Endothelial cell of umbilical vein (primary cell): ENCODE measurements around the gene PRSS33. TPM values are rescaled to one million over a fixed set of nuclear protein-coding genes. Genes with fewer than 3 reads are reported as not detected.

Source experiments
- BruUV-seq: library from RNA; stranded (reverse); fragments of 400-500 nt; replicated peaks from 2 replicates; lab custom pipeline; 2021; lab: Mats Ljungman, UMichigan
- CTCF ChIA-PET: fragments of 300-600, 350-600 bp; sonication (Branson Sonifier 250); formaldehyde crosslinking; loops from one replicate; lab custom pipeline; 2021; ENCODE audit warnings: antibody characterized with exemption, inconsistent platforms; lab: Charles Lee
- POLR2A ChIA-PET: fragments of 300-600, 350-600 bp; sonication (Branson Sonifier 250); formaldehyde crosslinking; loops from one replicate; lab custom pipeline; 2021; ENCODE audit warnings: antibody characterized with exemption, inconsistent platforms; lab: Charles Lee
- DNase-seq: peaks from one replicate; pipeline ENCODE4 v3.0.0-alpha.2; 2011; ENCODE audit warnings: low read depth, low spot score
- FAIRE-seq: peaks from 2 replicates; lab custom pipeline; 2011; peaks lifted over from hg19 to GRCh38; lab: Jason Lieb, UNC
- H2AFZ ChIP-seq: 2 replicates; pipeline ENCODE4 v1.6.0; 2012; ENCODE audit warnings: low read depth, low read length, control low read depth, inconsistent platforms
- H3K27ac ChIP-seq: 2 replicates; pipeline ENCODE4 v1.5.1; 2011; ENCODE audit warnings: low read depth, mild to moderate bottlenecking, control low read depth, low read length, moderate library complexity; ENCODE audit not compliant: insufficient read depth
- H3K27me3 ChIP-seq, 2 experiments: 2 replicates each; pipeline versions ENCODE4 v1.6.0 to v1.6.1; 2011; ENCODE audit warnings: low read length in 2 of 2, mixed read lengths in 1 of 2; ENCODE audit not compliant: control insufficient read depth in 2 of 2, insufficient read depth in 2 of 2
- H3K36me3 ChIP-seq, 2 experiments: 2 replicates in 1 of 2; 3 replicates in 1 of 2; pipeline ENCODE4 v1.5.1; 2011; ENCODE audit warnings: low read length in 2 of 2, mild to moderate bottlenecking in 1 of 2, moderate library complexity in 1 of 2; ENCODE audit not compliant: control insufficient read depth in 2 of 2, insufficient read depth in 2 of 2; ENCODE audit errors: extremely low read depth in 1 of 2
- H3K4me1 ChIP-seq: 3 replicates; pipeline ENCODE4 v1.5.1; 2011; ENCODE audit warnings: mild to moderate bottlenecking, low read length; ENCODE audit not compliant: control insufficient read depth, insufficient read depth; ENCODE audit errors: extremely low read depth
- H3K4me2 ChIP-seq: 2 replicates; pipeline ENCODE4 v1.6.1; 2011; ENCODE audit warnings: low read length, control low read depth, mixed read lengths; ENCODE audit not compliant: insufficient read depth
- H3K4me3 ChIP-seq, 3 experiments: fragments of 200-600 bp in 1 of 3; sonication (generic), shearing (Covaris generic) in 1 of 3; replicated peaks in 1 of 3; 2 replicates each; pipeline ENCODE4 v1.5.1; 2011 to 2016; ENCODE audit warnings: control low read depth in 3 of 3, low read length in 3 of 3, mild to moderate bottlenecking in 2 of 3, inconsistent platforms in 1 of 3, low read depth in 1 of 3, moderate library complexity in 1 of 3; ENCODE audit not compliant: insufficient read depth in 1 of 3
- H3K79me2 ChIP-seq: 2 replicates; pipeline ENCODE4 v1.6.0; 2012; ENCODE audit warnings: low read length, inconsistent platforms; ENCODE audit not compliant: control insufficient read depth, insufficient read depth
- H3K9ac ChIP-seq: replicated peaks from 2 replicates; pipeline ENCODE3; 2011; ENCODE audit warnings: low read length, control low read depth; ENCODE audit not compliant: insufficient read depth; ENCODE audit errors: extremely low read depth
- H3K9me1 ChIP-seq: replicated peaks from 3 replicates; pipeline ENCODE4 v1.6.0; 2011; ENCODE audit warnings: mild to moderate bottlenecking, low read length; ENCODE audit not compliant: control insufficient read depth, insufficient read depth; ENCODE audit errors: extremely low read depth
- H3K9me3 ChIP-seq: replicated peaks from 2 replicates; pipeline ENCODE4 v1.5.1; 2012; ENCODE audit warnings: low read length, inconsistent platforms; ENCODE audit not compliant: control insufficient read depth, insufficient read depth
- H4K20me1 ChIP-seq: replicated peaks from 2 replicates; pipeline ENCODE3; 2011; ENCODE audit warnings: mild to moderate bottlenecking, low read length; ENCODE audit not compliant: control insufficient read depth, insufficient read depth; ENCODE audit errors: extremely low read depth
- CTCF ChIP-seq, 2 donors: IDR thresholded peaks; 1 replicate in 1 of 2; 2 replicates in 1 of 2; pipeline ENCODE4 v1.5.1; 2011; ENCODE audit warnings: low read length in 2 of 2, mild to moderate bottlenecking in 2 of 2, moderate library complexity in 2 of 2, control low read depth in 1 of 2, inconsistent platforms in 1 of 2, low read depth in 1 of 2; ENCODE audit not compliant: insufficient read depth in 1 of 2; ENCODE audit errors: extremely low read depth in 1 of 2
- FOS ChIP-seq: IDR thresholded peaks from 2 replicates; pipeline ENCODE4 v1.6.1; 2011; ENCODE audit warnings: mild to moderate bottlenecking, low read length, moderate library complexity, borderline replicate concordance; ENCODE audit not compliant: insufficient read depth
- GATA2 ChIP-seq: IDR thresholded peaks from 2 replicates; pipeline ENCODE4 v1.7.0; 2011; ENCODE audit warnings: low read depth, mild to moderate bottlenecking, moderate library complexity, mixed read lengths, low read length; ENCODE audit not compliant: insufficient read length, insufficient read depth
- JUN ChIP-seq: IDR thresholded peaks from 2 replicates; pipeline ENCODE4 v1.6.1; 2011; ENCODE audit warnings: borderline replicate concordance, low read depth; ENCODE audit not compliant: insufficient read length, insufficient read depth
- MYC ChIP-seq: IDR thresholded peaks from one replicate; pipeline ENCODE4 v1.6.1; 2011; ENCODE audit warnings: mild to moderate bottlenecking, low read depth, low read length
- POLR2A ChIP-seq: IDR thresholded peaks from 2 replicates; pipeline ENCODE4 v1.6.1; 2012; ENCODE audit warnings: low read depth, mild to moderate bottlenecking, control low read depth, low read length
- POLR2AphosphoS5 ChIP-seq: IDR thresholded peaks from 2 replicates; pipeline ENCODE4 v1.6.1; 2012; ENCODE audit warnings: low read depth, mild to moderate bottlenecking, control low read depth, low read length, moderate library complexity; ENCODE audit not compliant: insufficient read depth
- dilution Hi-C: fragments of 300-500 bp; cut with MboI; formaldehyde crosslinking; loops from one replicate; pipeline ENCODE4 v1.15.0; 2019; ENCODE audit warnings: low sequenced_read_pairs; ENCODE audit not compliant: extremely low pct_ligation_motif_present
- intact Hi-C: fragments of 100-400 bp; cut with micrococcal nuclease; formaldehyde crosslinking; loops from one replicate; pipeline ENCODE4 v1.10.0; 2022
- polyA plus RNA-seq, 4 experiments: library from polyadenylated mRNA; depleted of rRNA in 3 of 4; stranded (reverse) in 3 of 4; unstranded in 1 of 4; fragments of >200 nt; gene quantifications; 2 replicates each; pipeline versions ENCODE4 v1.2.1 to v1.2.3, GENCODE V29; 2011 to 2012; ENCODE audit warnings: missing spikeins in 1 of 4
- total RNA-seq: library from RNA; stranded (reverse); gene quantifications from 2 replicates; pipeline ENCODE4 v1.2.3, GENCODE V29; 2021

PRSS33 gene
- total and polyA plus RNA-seq, 2 donors (not counting 3 experiments of a cell fraction or from before 2014, with no cell fraction given): not detected

GRCh38 chr16:2763173-2763572 is 24.2 kb downstream of the PRSS33 start:
- H3K9me3 ChIP-seq: no peaks in the 10 kb centered on the region

More at GRCh38 chr16:2763173-2763572, 24.2 kb downstream of the PRSS33 start:
- intact Hi-C loops (no loop called here), dilution Hi-C loops (no loop called here)
- no peaks in the 10 kb centered on the region for H3K4me1 ChIP-seq
- FAIRE-seq (no peak), DNase-seq (no peak)
- peaks cover 99% of the 10 kb centered on the region for H3K79me2 ChIP-seq
- no peaks in the 10 kb centered on the region for H3K9me1 ChIP-seq
- H3K4me2 ChIP-seq: no peak overlapping the region
- H3K9ac ChIP-seq: no peak overlapping the region
- BruUV-seq: no TSS peak
- ChIA-PET CTCF (no interaction called here), POLR2A (no interaction called here)
- H3K27ac ChIP-seq: no peak overlapping the region
- no peak overlapping the region for H2AFZ ChIP-seq
- no peak for TF ChIP-seq FOS
- TF ChIP-seq CTCF (IDR thresholded peaks at IDR 0.05; ENCODE audit: extremely low read depth in 1 of 2, insufficient read depth in 1 of 2, low read depth in 1 of 2, low read length in 2 of 2): no peak
- TF ChIP-seq JUN: no peak
- no peak for TF ChIP-seq MYC
- TF ChIP-seq GATA2: no peak
- TF ChIP-seq POLR2A: no peak
- no peak for TF ChIP-seq POLR2AphosphoS5
- H3K36me3 ChIP-seq: peaks cover 82 to 87% of the 10 kb centered on the region in 2 experiments
- H4K20me1 ChIP-seq: no peaks in the 10 kb centered on the region
- H3K27me3 ChIP-seq: no peaks in the 10 kb centered on the region
- no peak overlapping the region for H3K4me3 ChIP-seq
